ENCODE measurements around the gene KDM4B.

KDM4B gene

GRCh38 chr19:4986056-4986455, 17.1 kb downstream of the KDM4B start:
- DNase-seq: no peak

GRCh38 chr19:4986471-4986891, 17.6 kb downstream of the KDM4B start:
- no peak for DNase-seq

GRCh38 chr19:4987256-4987655, 18.3 kb downstream of the KDM4B start:
- no peak for DNase-seq

- DNase-seq: no peak
Measured at GRCh38 chr19:4987692-4988370, 18.9 kb downstream of the KDM4B start.

- no peak for DNase-seq
Measured at GRCh38 chr19:4988770-4989251, 19.9 kb downstream of the KDM4B start.

- no peak for DNase-seq
Measured at GRCh38 chr19:4990306-4990705, 21.4 kb downstream of the KDM4B start.

GRCh38 chr19:4991538-4991937, 22.6 kb downstream of the KDM4B start:
- no peak for DNase-seq

GRCh38 chr19:4991996-4992698, 23.2 kb downstream of the KDM4B start:
- DNase-seq: no peak

GRCh38 chr19:4993683-4994082, 24.8 kb downstream of the KDM4B start:
- DNase-seq: no peak

- no peak for DNase-seq
Measured at GRCh38 chr19:4996701-4997100, 27.8 kb downstream of the KDM4B start.

GRCh38 chr19:4997297-4997696, 28.4 kb downstream of the KDM4B start:
- no peak for DNase-seq

- no peak for DNase-seq
Measured at GRCh38 chr19:5000120-5000611, 31.3 kb downstream of the KDM4B start.

- peak in 1 of 2 experiments; percentile 47 for DNase-seq
Measured at GRCh38 chr19:5001615-5002014, 32.7 kb downstream of the KDM4B start.

GRCh38 chr19:5002143-5002542, 33.2 kb downstream of the KDM4B start:
- no peak for DNase-seq

GRCh38 chr19:5003781-5004180, 34.9 kb downstream of the KDM4B start:
- DNase-seq: no peak

GRCh38 chr19:5005096-5005495, 36.2 kb downstream of the KDM4B start:
- no peak for DNase-seq

GRCh38 chr19:5006201-5006600, 37.3 kb downstream of the KDM4B start:
- no peak for DNase-seq

GRCh38 chr19:5006821-5007220, 37.9 kb downstream of the KDM4B start:
- no peak for DNase-seq

GRCh38 chr19:5011476-5012238, 42.7 kb downstream of the KDM4B start:
- no peak for DNase-seq

GRCh38 chr19:5012688-5013457, 44.0 kb downstream of the KDM4B start:
- no peak for DNase-seq

- DNase-seq: no peak
Measured at GRCh38 chr19:5013761-5014160, 44.8 kb downstream of the KDM4B start.

- DNase-seq: no peak
Measured at GRCh38 chr19:5014941-5015340, 46.0 kb downstream of the KDM4B start.

- DNase-seq: no peak
Measured at GRCh38 chr19:5016268-5016667, 47.4 kb downstream of the KDM4B start.
